ENCODE measurements around the gene LMAN1L.

LMAN1L gene

GRCh38 chr15:74800559-74801094 is 12.0 kb upstream of the LMAN1L start:
- no peak for DNase-seq
- Histone ChIP-seq H3K4me3 (ENCODE audit: low read depth, low read length) (no peak overlapping the region), H3K27ac (no peak overlapping the region), H3K36me3 (replicated peaks) (peaks cover 50% of the 10 kb centered on the region), H3K27me3 (replicated peaks) (no peaks in the 10 kb centered on the region)
- in situ Hi-C loops (cut with HindIII; ENCODE audit: low pct_ligation_motif_present, low sequenced_read_pairs) = no loop called here
- no peak for TF ChIP-seq CTCF (IDR thresholded peaks at IDR 0.05; ENCODE audit: low read depth, low read length, missing control alignments)

- no peak for DNase-seq
- in situ Hi-C loops (cut with HindIII; ENCODE audit: low pct_ligation_motif_present, low sequenced_read_pairs) = no loop called here
- peaks cover 50% of the 10 kb centered on the region for H3K36me3 ChIP-seq (replicated peaks)
- H3K27me3 ChIP-seq (replicated peaks) = no peaks in the 10 kb centered on the region
- H3K4me3 ChIP-seq (ENCODE audit: low read depth, low read length) = no peak overlapping the region
- no peak for TF ChIP-seq CTCF (IDR thresholded peaks at IDR 0.05; ENCODE audit: low read depth, low read length, missing control alignments)
- H3K27ac ChIP-seq = no peak overlapping the region
Measured at GRCh38 chr15:74801311-74801997, 11.2 kb upstream of the LMAN1L start.

- no peaks in the 10 kb centered on the region for H3K27me3 ChIP-seq (replicated peaks)
- no peak for DNase-seq
- H3K27ac ChIP-seq = no peak overlapping the region
- TF ChIP-seq CTCF (IDR thresholded peaks at IDR 0.05; ENCODE audit: low read depth, low read length, missing control alignments) = no peak
- in situ Hi-C loops (cut with HindIII; ENCODE audit: low pct_ligation_motif_present, low sequenced_read_pairs) = no loop called here
- peaks cover 50% of the 10 kb centered on the region for H3K36me3 ChIP-seq (replicated peaks)
- H3K4me3 ChIP-seq (ENCODE audit: low read depth, low read length) = no peak overlapping the region
Measured at GRCh38 chr15:74802290-74802689, 10.3 kb upstream of the LMAN1L start.

- H3K27ac ChIP-seq = no peak overlapping the region
- H3K27me3 ChIP-seq (replicated peaks) = no peaks in the 10 kb centered on the region
- H3K36me3 ChIP-seq (replicated peaks) = peaks cover 50% of the 10 kb centered on the region
- DNase-seq = no peak
- TF ChIP-seq CTCF (IDR thresholded peaks at IDR 0.05; ENCODE audit: low read depth, low read length, missing control alignments) = no peak
- in situ Hi-C loops (cut with HindIII; ENCODE audit: low pct_ligation_motif_present, low sequenced_read_pairs) = no loop called here
- no peak overlapping the region for H3K4me3 ChIP-seq (ENCODE audit: low read depth, low read length)
Measured at GRCh38 chr15:74802862-74803447, 9.7 kb upstream of the LMAN1L start.

GRCh38 chr15:74804935-74805334 is 7.7 kb upstream of the LMAN1L start:
- in situ Hi-C loops (cut with HindIII; ENCODE audit: low pct_ligation_motif_present, low sequenced_read_pairs) = no loop called here
- Histone ChIP-seq H3K36me3 (replicated peaks) (peaks cover 38% of the 10 kb centered on the region), H3K27me3 (replicated peaks) (no peaks in the 10 kb centered on the region), H3K4me3 (ENCODE audit: low read depth, low read length) (no peak overlapping the region), H3K27ac (no peak overlapping the region)
- TF ChIP-seq CTCF (IDR thresholded peaks at IDR 0.05; ENCODE audit: low read depth, low read length, missing control alignments) = no peak
- no peak for DNase-seq
